HG03354 (cell line): ENCODE measurements around the gene THSD7A.
A peak's percentile ranks its signal among the peaks of the same experiment; 100 is the strongest.
"Not testable (repeated sequence)": the region's sequence is repeated elsewhere in the genome, so short reads cannot be mapped to it uniquely, and the experiment has no call there.

Source experiments
- ATAC-seq: cut with Tn5 transposase; IDR thresholded peaks from one replicate; pipeline ENCODE4 v1.9.1; 2021; ENCODE audit warnings: mild to moderate bottlenecking; ENCODE audit not compliant: unreplicated experiment, poor library complexity, severe bottlenecking

Gene THSD7A

GRCh38 chr7:11447106-11447505, 384.9 kb downstream of the THSD7A start:
- no peak for ATAC-seq

- not testable (repeated sequence) for ATAC-seq
Observed at GRCh38 chr7:11443934-11444333, 388.1 kb downstream of the THSD7A start.

- ATAC-seq, result no peak
Observed at GRCh38 chr7:11437994-11438393, 394.0 kb downstream of the THSD7A start.

- ATAC-seq, result no peak
Observed at GRCh38 chr7:11436773-11437524, 395.0 kb downstream of the THSD7A start.

- ATAC-seq, result no peak
Observed at GRCh38 chr7:11436316-11436715, 395.7 kb downstream of the THSD7A start.

- ATAC-seq, result no peak
Observed at GRCh38 chr7:11434366-11434765, 397.6 kb downstream of the THSD7A start.

- no peak for ATAC-seq
Observed at GRCh38 chr7:11430841-11431240, 401.2 kb downstream of the THSD7A start.

- no peak for ATAC-seq
Observed at GRCh38 chr7:11430112-11430511, 401.9 kb downstream of the THSD7A start.

- no peak for ATAC-seq
Observed at GRCh38 chr7:11428877-11429581, 403.0 kb downstream of the THSD7A start.

GRCh38 chr7:11427686-11428273, 404.2 kb downstream of the THSD7A start:
- peak; percentile 68 for ATAC-seq

GRCh38 chr7:11424006-11424405, 408.0 kb downstream of the THSD7A start:
- no peak for ATAC-seq

- no peak for ATAC-seq
Observed at GRCh38 chr7:11420049-11420448, 411.9 kb downstream of the THSD7A start.

GRCh38 chr7:11416641-11417458, 415.1 kb downstream of the THSD7A start:
- no peak for ATAC-seq

- ATAC-seq, result no peak
Observed at GRCh38 chr7:11415101-11415500, 416.9 kb downstream of the THSD7A start.

- ATAC-seq, result no peak
Observed at GRCh38 chr7:11413901-11414300, 418.1 kb downstream of the THSD7A start.

GRCh38 chr7:11412036-11412435, 420.0 kb downstream of the THSD7A start:
- no peak for ATAC-seq

- ATAC-seq, result no peak
Observed at GRCh38 chr7:11410656-11411644, 421.0 kb downstream of the THSD7A start.

- ATAC-seq, result no peak
Observed at GRCh38 chr7:11404355-11404754, 427.6 kb downstream of the THSD7A start.

GRCh38 chr7:11403781-11404180, 428.2 kb downstream of the THSD7A start:
- ATAC-seq, result no peak
